Lung (tissue), 12 donors: ENCODE data around the gene BLZF1. TPM values are rescaled to one million over a fixed set of nuclear protein-coding genes. Genes with fewer than 3 reads are reported as not detected.
"Not testable (repeated sequence)": the region's sequence is repeated elsewhere in the genome, so short reads cannot be mapped to it uniquely, and the experiment has no call there.

ENCODE experiments used
- ATAC-seq: fragments of 200-7000 bp; cut with Tn5 transposase; one replicate; pipeline ENCODE4 v1.9.1; 2020; ENCODE audit warnings: moderate number of reproducible peaks; ENCODE audit not compliant: insufficient read depth, low FRiP score
- DNase-seq, 3 donors: peaks; one replicate each; pipeline ENCODE4 v3.0.0-alpha.2; 2013 to 2017
- H3K27ac ChIP-seq, 2 donors: one replicate each; pipeline ENCODE4 v1.5.1; 2013; ENCODE audit warnings: mild to moderate bottlenecking in 2 of 2, moderate library complexity in 2 of 2, control low read depth in 1 of 2, inconsistent platforms in 1 of 2, low read depth in 1 of 2, low read length in 1 of 2
- H3K27me3 ChIP-seq, 3 donors: one replicate each; pipeline ENCODE4 v1.5.1; 2013; ENCODE audit warnings: low read length in 2 of 3; ENCODE audit not compliant: control insufficient read depth in 3 of 3, insufficient read depth in 3 of 3
- H3K36me3 ChIP-seq, 4 donors: one replicate each; pipeline ENCODE4 v1.5.1; 2013; ENCODE audit warnings: low read length in 4 of 4, mild to moderate bottlenecking in 1 of 4, moderate library complexity in 1 of 4; ENCODE audit not compliant: control insufficient read depth in 4 of 4, insufficient read depth in 4 of 4
- H3K4me1 ChIP-seq, 5 donors: one replicate each; pipeline ENCODE4 v1.5.1; 2013; ENCODE audit warnings: low read length in 5 of 5, mild to moderate bottlenecking in 2 of 5, moderate library complexity in 1 of 5; ENCODE audit not compliant: control insufficient read depth in 5 of 5, insufficient read depth in 5 of 5
- H3K4me3 ChIP-seq: one replicate; pipeline ENCODE4 v1.5.1; 2013; ENCODE audit warnings: mild to moderate bottlenecking, control low read depth, moderate library complexity
- H3K9ac ChIP-seq, 2 donors: one replicate each; pipeline ENCODE4 v1.5.1; 2013; ENCODE audit warnings: low read length in 2 of 2, control low read depth in 1 of 2; ENCODE audit not compliant: insufficient read depth in 1 of 2
- H3K9me3 ChIP-seq, 4 donors: one replicate each; pipeline ENCODE4 v1.5.1; 2013; ENCODE audit warnings: low read length in 3 of 4, mild to moderate bottlenecking in 1 of 4, moderate library complexity in 1 of 4; ENCODE audit not compliant: control insufficient read depth in 4 of 4, insufficient read depth in 3 of 4
- CTCF ChIP-seq: IDR thresholded peaks from 2 replicates; pipeline ENCODE4 v1.5.1; 2012; ENCODE audit warnings: mild to moderate bottlenecking; ENCODE audit errors: control extremely low read depth, extremely low read depth
- WGBS, 2 donors: extraction: QIAGEN DNeasy Blood & Tissue Kit; methylation state at CpG; one replicate each; pipeline ENCODE4 v1.1.7; 2013; 5-methylcytosine and 5-hydroxymethylcytosine counted together
- polyA plus RNA-seq, 2 donors: library from polyadenylated mRNA; stranded (reverse); fragments of 200-250 nt; gene quantifications; one replicate each; pipeline ENCODE4 v1.2.1, GENCODE V29; 2013
- total RNA-seq, 2 donors: library from RNA; depleted of rRNA in 1 of 2; stranded (reverse); fragments of >200 nt in 1 of 2; gene quantifications; one replicate each; pipeline ENCODE4 v1.2.1, GENCODE V29; 2014 to 2021
- donor health status: control.
- donor health status: control.
- donor health status: Bipolar disorder and iron deficiency.
- donor health status: healthy.
- donor health status: DM: yes; HTN: yes; CAD: no.

Gene BLZF1
- total and polyA plus RNA-seq, 4 donors: 8.0 to 31.5 (median 16.5) TPM

- H3K27me3 ChIP-seq: no peaks in the 10 kb centered on the region
- 90 to 96% methylated on average over 2 of the region's 2 CpGs for WGBS, 2 donors
- no peak overlapping the region for H3K9ac ChIP-seq
- no peak for ATAC-seq
- no peaks in the 10 kb centered on the region for H3K4me1 ChIP-seq
- TF ChIP-seq CTCF: no peak
- DNase-seq: no peak
- H3K27ac ChIP-seq: no peak overlapping the region
- H3K4me3 ChIP-seq: no peak overlapping the region
- H3K9me3 ChIP-seq: peaks cover 0 to 3% (median 0%) of the 10 kb centered on the region in 4 donors
- H3K36me3 ChIP-seq: no peaks in the 10 kb centered on the region
Observed at GRCh38 chr1:169327875-169328274, 40.1 kb upstream of the BLZF1 start.

GRCh38 chr1:169329383-169329782 is 38.6 kb upstream of the BLZF1 start:
- H3K9me3 ChIP-seq: peaks cover 0 to 3% (median 0%) of the 10 kb centered on the region in 4 donors

GRCh38 chr1:169330927-169331326 is 37.1 kb upstream of the BLZF1 start:
- TF ChIP-seq CTCF: no peak
- Histone ChIP-seq H3K4me1 (no peaks in the 10 kb centered on the region), H3K4me3 (no peak overlapping the region), H3K9ac (no peak overlapping the region), H3K36me3 (peaks cover 0 to 2% (median 0%) of the 10 kb centered on the region in 4 donors), H3K27me3 (no peaks in the 10 kb centered on the region), H3K9me3 (peaks cover 0 to 3% (median 0%) of the 10 kb centered on the region in 4 donors), H3K27ac (no peak overlapping the region)
- ATAC-seq (no peak), DNase-seq (no peak)
- 94 to 98% methylated on average over 2 of the region's 2 CpGs for WGBS, 2 donors

More at GRCh38 chr1:169329383-169329782, 38.6 kb upstream of the BLZF1 start:
- no peak for DNase-seq
- no peak overlapping the region for H3K27ac ChIP-seq
- no peaks in the 10 kb centered on the region for H3K27me3 ChIP-seq
- H3K4me3 ChIP-seq: no peak overlapping the region
- no peak overlapping the region for H3K9ac ChIP-seq
- no peaks in the 10 kb centered on the region for H3K4me1 ChIP-seq
- no peak for TF ChIP-seq CTCF
- ATAC-seq: no peak
- H3K36me3 ChIP-seq: no peaks in the 10 kb centered on the region
- 95 to 100% methylated on average over 1 of the region's 1 CpG for WGBS, 2 donors

GRCh38 chr1:169334727-169335126 is 33.3 kb upstream of the BLZF1 start:
- not testable (repeated sequence) for H3K4me1 ChIP-seq, H3K27ac ChIP-seq, H3K27me3 ChIP-seq, DNase-seq, H3K4me3 ChIP-seq, H3K36me3 ChIP-seq, H3K9me3 ChIP-seq, ATAC-seq, H3K9ac ChIP-seq
- WGBS, 2 donors: 90 to 92% methylated on average over 3 of the region's 3 CpGs

GRCh38 chr1:169336947-169337715 is 30.9 kb upstream of the BLZF1 start:
- not testable (repeated sequence) for H3K9me3 ChIP-seq, H3K4me3 ChIP-seq, H3K27me3 ChIP-seq, H3K4me1 ChIP-seq, H3K36me3 ChIP-seq, H3K27ac ChIP-seq, ATAC-seq, H3K9ac ChIP-seq
- DNase-seq: peak in 1 of 3 donors; percentile 8
- 96% methylated on average over 31 to 35 of the region's 35 CpGs for WGBS, 2 donors
